IPS-15b (cell line): ENCODE results near the gene TMTC1.

Experiments
- H3K27me3 ChIP-seq: one replicate; pipeline ENCODE4 v1.6.1; 2013; ENCODE audit warnings: low read length; ENCODE audit not compliant: control insufficient read depth, insufficient read depth
- H3K36me3 ChIP-seq: one replicate; pipeline ENCODE4 v1.6.1; 2013; ENCODE audit warnings: low read length; ENCODE audit not compliant: control insufficient read depth, insufficient read depth
- H3K4me1 ChIP-seq: one replicate; pipeline ENCODE4 v1.6.1; 2013; ENCODE audit warnings: mild to moderate bottlenecking, low read length; ENCODE audit not compliant: control insufficient read depth, insufficient read depth
- H3K4me3 ChIP-seq: one replicate; pipeline ENCODE4 v1.5.1; 2013; ENCODE audit warnings: low read depth, low read length
- H3K9ac ChIP-seq: one replicate; pipeline ENCODE4 v1.6.1; 2013; ENCODE audit warnings: low read depth, mild to moderate bottlenecking, low read length
- H3K9me3 ChIP-seq: one replicate; pipeline ENCODE4 v1.6.1; 2013; ENCODE audit warnings: mild to moderate bottlenecking, low read length; ENCODE audit not compliant: control insufficient read depth, insufficient read depth

Gene TMTC1

DNA sequence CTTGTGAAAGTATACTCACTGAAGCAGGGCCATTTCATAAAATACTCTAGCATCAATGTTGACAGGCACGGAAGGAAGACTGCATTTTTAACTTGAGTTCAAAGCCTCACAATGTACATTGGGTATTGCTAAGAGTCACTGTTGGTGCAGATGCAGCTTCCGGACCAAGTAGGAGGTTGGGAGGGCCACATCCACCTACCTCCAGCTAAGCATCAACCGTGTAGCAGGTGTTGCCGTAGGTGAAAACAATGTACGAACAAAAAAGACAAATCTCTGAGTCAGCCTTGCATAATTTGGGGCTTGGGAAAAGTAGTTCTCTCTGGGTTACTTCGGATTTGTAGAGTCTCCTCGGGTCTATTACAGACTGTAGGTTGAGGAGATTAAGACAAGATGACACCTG, 48.1 kb downstream of the TMTC1 start:
- Histone ChIP-seq H3K4me1 (peaks cover 8% of the 10 kb centered on the region), H3K4me3 (no peak overlapping the region), H3K27me3 (no peaks in the 10 kb centered on the region), H3K36me3 (no peaks in the 10 kb centered on the region), H3K9ac (no peak overlapping the region), H3K9me3 (no peaks in the 10 kb centered on the region)

DNA sequence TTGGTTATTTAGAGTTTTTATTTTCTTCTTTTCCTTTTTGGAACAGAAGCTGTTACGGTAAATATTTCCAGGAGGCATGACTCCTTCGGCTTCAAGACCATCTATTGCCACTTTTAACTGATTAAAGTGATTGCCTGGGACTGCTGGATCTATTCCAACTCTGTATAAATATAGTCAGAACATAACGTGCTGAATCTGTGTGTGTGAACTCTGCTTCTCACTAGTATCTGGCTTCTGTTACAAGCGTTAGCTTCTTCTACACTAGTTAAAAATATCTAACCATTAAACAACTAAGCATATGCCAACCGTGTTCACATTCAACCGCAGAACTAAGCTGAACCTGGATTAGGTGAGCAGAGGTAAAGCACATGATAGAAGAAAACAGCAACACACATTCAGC, 49.0 kb downstream of the TMTC1 start:
- no peaks in the 10 kb centered on the region for H3K36me3 ChIP-seq
- H3K4me1 ChIP-seq: peaks cover 8% of the 10 kb centered on the region
- H3K27me3 ChIP-seq: no peaks in the 10 kb centered on the region
- H3K9me3 ChIP-seq: no peaks in the 10 kb centered on the region
- no peak overlapping the region for H3K9ac ChIP-seq
- no peak overlapping the region for H3K4me3 ChIP-seq

- Histone ChIP-seq H3K36me3 (no peaks in the 10 kb centered on the region), H3K9me3 (no peaks in the 10 kb centered on the region), H3K4me3 (no peak overlapping the region), H3K4me1 (peaks cover 8% of the 10 kb centered on the region), H3K27me3 (peaks cover 2% of the 10 kb centered on the region), H3K9ac (no peak overlapping the region)
Measured at GRCh38 chr12:29734305-29734704, 49.4 kb downstream of the TMTC1 start.

DNA sequence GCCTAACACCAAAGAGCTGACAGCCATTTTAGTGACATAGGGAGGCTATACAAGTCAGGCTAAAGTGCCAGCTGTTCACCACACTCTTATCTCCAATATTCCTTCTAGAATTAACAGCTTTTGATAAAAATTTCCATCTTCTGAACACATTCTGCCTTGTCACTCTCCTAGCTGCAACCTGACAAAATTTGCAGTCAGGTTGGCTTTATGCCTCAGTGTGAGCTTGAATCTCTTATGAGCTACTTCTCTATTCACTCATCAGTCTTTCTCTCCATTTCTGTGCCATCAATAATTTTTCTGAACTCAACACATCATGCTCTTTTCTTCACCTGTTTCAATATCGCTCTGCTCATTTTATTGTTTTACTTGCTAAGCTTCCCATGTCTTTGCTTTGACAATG, 50.2 kb downstream of the TMTC1 start:
- H3K9ac ChIP-seq: no peak overlapping the region
- no peaks in the 10 kb centered on the region for H3K9me3 ChIP-seq
- no peaks in the 10 kb centered on the region for H3K36me3 ChIP-seq
- H3K4me1 ChIP-seq: peaks cover 8% of the 10 kb centered on the region
- peaks cover 2% of the 10 kb centered on the region for H3K27me3 ChIP-seq
- no peak overlapping the region for H3K4me3 ChIP-seq

DNA sequence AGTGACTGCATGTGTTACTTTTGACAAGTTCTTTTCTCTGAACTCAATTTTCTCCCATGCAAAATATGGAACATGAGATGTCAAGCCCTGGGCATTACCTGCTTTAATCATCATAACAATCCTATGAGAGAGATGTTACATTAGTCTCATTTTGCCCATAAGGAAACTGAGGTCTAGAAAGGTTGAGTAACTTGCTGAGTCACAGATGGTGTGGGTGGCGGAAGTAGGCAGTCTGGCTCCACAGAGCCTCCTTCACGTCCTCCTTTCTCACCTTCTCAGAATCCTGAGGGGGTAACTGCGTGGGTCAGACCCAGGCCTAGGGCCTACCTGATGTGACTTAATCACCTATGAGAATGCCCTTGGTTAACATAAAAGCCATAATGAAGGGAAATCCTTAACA, 50.7 kb downstream of the TMTC1 start:
- Histone ChIP-seq H3K36me3 (no peaks in the 10 kb centered on the region), H3K4me3 (no peak overlapping the region), H3K9ac (no peak overlapping the region), H3K27me3 (peaks cover 2% of the 10 kb centered on the region), H3K4me1 (peaks cover 8% of the 10 kb centered on the region), H3K9me3 (no peaks in the 10 kb centered on the region)

DNA sequence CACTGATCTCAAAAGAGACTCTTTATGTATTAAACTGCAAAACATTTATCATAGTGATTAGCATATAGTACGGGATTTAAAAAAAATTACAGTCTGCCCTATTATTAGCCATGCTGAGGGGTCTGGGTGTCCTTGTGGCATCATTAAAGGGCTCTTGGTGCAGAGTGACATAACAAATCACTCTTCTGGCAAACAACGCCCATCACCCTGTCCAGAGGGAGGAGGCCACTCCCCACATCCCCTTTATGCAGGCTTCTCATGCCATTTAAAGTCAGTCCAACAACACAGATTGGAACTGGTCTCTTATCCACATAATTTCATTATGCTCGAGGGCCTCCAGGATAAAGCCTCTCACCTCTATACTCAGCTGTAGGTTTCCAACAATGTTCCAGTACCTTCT, 51.1 kb downstream of the TMTC1 start:
- no peak overlapping the region for H3K9ac ChIP-seq
- no peak overlapping the region for H3K4me3 ChIP-seq
- peaks cover 2% of the 10 kb centered on the region for H3K27me3 ChIP-seq
- no peaks in the 10 kb centered on the region for H3K36me3 ChIP-seq
- H3K9me3 ChIP-seq: no peaks in the 10 kb centered on the region
- peaks cover 6% of the 10 kb centered on the region for H3K4me1 ChIP-seq

DNA sequence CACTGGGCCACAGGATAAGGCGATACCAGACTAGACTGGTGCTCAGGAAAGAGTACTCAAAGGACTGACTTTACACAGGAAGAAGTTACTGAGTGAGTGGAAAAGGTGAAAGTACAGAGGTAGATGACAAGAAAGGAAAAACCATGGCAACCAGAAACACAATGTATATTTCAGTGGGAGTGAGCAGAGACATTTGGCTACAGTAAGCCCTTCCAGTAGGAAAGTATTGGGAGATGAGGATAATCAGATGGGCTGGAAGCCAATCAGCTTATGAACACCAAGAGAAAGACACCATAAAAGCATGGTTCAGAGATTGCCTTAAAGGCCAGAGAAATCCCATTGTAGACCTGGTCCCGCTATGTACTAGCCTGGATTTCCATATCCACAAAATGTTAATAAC, 51.6 kb downstream of the TMTC1 start:
- peaks cover 4% of the 10 kb centered on the region for H3K4me1 ChIP-seq
- no peak overlapping the region for H3K9ac ChIP-seq
- peaks cover 2% of the 10 kb centered on the region for H3K27me3 ChIP-seq
- H3K36me3 ChIP-seq: no peaks in the 10 kb centered on the region
- no peak overlapping the region for H3K4me3 ChIP-seq
- H3K9me3 ChIP-seq: no peaks in the 10 kb centered on the region

DNA sequence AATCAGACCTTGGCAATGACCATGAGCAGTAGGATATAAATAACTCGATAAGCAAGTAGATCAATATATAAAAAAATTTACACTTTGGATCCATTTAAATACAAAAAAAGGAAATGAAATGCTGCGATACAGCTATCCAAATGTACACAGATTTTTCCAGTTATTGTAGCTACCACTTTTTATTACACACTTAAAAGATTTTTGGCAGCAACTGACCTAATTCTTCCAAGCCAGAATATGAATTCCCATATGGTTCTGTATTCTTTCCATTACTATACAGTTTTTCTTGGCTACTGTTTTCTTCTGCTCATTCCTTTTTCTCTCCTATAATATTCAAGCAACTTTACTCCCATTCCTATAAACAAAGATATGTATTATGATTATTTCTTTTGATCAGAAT, 52.2 kb downstream of the TMTC1 start:
- H3K9ac ChIP-seq: no peak overlapping the region
- no peak overlapping the region for H3K4me3 ChIP-seq
- H3K27me3 ChIP-seq: peaks cover 2% of the 10 kb centered on the region
- no peaks in the 10 kb centered on the region for H3K9me3 ChIP-seq
- no peaks in the 10 kb centered on the region for H3K36me3 ChIP-seq
- peaks cover 4% of the 10 kb centered on the region for H3K4me1 ChIP-seq

DNA sequence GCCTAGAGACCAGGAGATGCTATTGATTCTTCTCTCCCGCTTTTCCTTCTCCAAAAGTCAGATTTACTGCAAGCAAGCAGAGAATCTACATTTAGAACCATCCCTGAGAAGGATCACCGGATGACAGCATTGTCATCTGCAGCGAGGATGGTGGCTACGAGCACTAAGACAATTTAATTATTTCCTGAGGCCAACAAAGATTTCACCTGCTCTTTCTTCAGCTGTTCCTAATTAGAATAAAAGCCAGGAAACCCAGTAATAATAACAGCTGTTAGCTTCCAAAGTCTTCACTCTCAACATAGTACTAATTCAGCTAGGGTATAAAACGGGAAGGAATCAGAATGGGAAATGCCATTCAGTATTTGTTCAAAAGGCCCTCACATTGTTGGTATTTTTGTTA, 53.3 kb downstream of the TMTC1 start:
- Histone ChIP-seq H3K4me3 (no peak overlapping the region), H3K36me3 (no peaks in the 10 kb centered on the region), H3K9me3 (no peaks in the 10 kb centered on the region), H3K27me3 (peaks cover 2% of the 10 kb centered on the region), H3K4me1 (peaks cover 4% of the 10 kb centered on the region), H3K9ac (no peak overlapping the region)

- H3K9me3 ChIP-seq: no peaks in the 10 kb centered on the region
- H3K9ac ChIP-seq: no peak overlapping the region
- no peaks in the 10 kb centered on the region for H3K36me3 ChIP-seq
- H3K4me1 ChIP-seq: no peaks in the 10 kb centered on the region
- H3K4me3 ChIP-seq: no peak overlapping the region
- peaks cover 2% of the 10 kb centered on the region for H3K27me3 ChIP-seq
Measured at GRCh38 chr12:29728030-29728429, 55.7 kb downstream of the TMTC1 start.

DNA sequence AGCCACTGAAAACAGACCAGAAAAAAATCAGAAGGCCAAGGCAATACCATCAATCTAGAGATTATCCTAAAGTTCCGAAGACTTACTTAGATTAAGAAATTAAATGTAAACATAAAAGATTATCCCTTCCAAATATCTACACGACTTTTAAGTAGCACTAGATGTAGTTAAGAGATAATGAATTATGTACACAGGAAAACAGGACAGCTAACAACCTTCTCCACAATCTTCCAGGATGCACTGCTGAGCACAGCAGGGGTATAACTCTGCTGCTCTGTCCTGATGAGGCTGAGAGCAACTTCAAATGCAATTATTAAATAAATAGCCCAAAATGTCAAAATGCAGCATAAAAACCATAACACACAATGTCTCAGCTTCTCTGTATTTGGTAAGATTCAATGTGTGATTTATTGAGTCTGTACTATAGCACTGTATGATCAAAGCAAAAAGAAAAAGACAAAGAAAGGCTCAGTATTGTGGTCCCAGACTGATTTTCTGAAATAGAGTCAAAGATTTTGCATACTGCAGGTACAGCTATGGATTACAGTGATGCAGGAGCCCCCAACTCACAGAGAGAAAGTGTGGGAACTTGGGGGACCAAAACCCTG, 56.9 kb downstream of the TMTC1 start:
- H3K4me3 ChIP-seq: no peak overlapping the region
- H3K27me3 ChIP-seq: peaks cover 2% of the 10 kb centered on the region
- no peak overlapping the region for H3K9ac ChIP-seq
- H3K36me3 ChIP-seq: no peaks in the 10 kb centered on the region
- H3K4me1 ChIP-seq: no peaks in the 10 kb centered on the region
- H3K9me3 ChIP-seq: no peaks in the 10 kb centered on the region

- no peaks in the 10 kb centered on the region for H3K9me3 ChIP-seq
- H3K4me3 ChIP-seq: no peak overlapping the region
- no peaks in the 10 kb centered on the region for H3K4me1 ChIP-seq
- H3K36me3 ChIP-seq: no peaks in the 10 kb centered on the region
- peaks cover 2% of the 10 kb centered on the region for H3K27me3 ChIP-seq
- no peak overlapping the region for H3K9ac ChIP-seq
Measured at GRCh38 chr12:29726321-29726692, 57.4 kb downstream of the TMTC1 start.
